ENCODE measurements around the gene PIK3CA. TPM values are rescaled to one million over a fixed set of nuclear protein-coding genes. Genes with fewer than 3 reads are reported as not detected.

The PIK3CA gene
- total RNA-seq, 2 experiments from 2014 or later, result 16.7 to 19.1 TPM

Other genes starting within 250 kb of the PIK3CA start
- gene ZMAT3, start 76.5 kb upstream of the PIK3CA start, total RNA-seq, result 1 to 10 TPM; 9.0 TPM
- under 1 TPM; 0.17 to 0.29 TPM for gene KCNMB3, start 102.8 kb downstream of the PIK3CA start, total RNA-seq
- 10 to 100 TPM; 23.5 to 25.0 TPM for gene ZNF639, start 174.7 kb downstream of the PIK3CA start, total RNA-seq
- 10 to 100 TPM; 31.1 to 31.3 TPM for gene MFN1, start 199.4 kb downstream of the PIK3CA start, total RNA-seq

Data from activated CD4-positive, alpha-beta memory T cell treated with anti-CD3 and anti-CD28 coated beads for 36 hours (primary cell).